ENCODE results near the gene TMIGD2.

DNA sequence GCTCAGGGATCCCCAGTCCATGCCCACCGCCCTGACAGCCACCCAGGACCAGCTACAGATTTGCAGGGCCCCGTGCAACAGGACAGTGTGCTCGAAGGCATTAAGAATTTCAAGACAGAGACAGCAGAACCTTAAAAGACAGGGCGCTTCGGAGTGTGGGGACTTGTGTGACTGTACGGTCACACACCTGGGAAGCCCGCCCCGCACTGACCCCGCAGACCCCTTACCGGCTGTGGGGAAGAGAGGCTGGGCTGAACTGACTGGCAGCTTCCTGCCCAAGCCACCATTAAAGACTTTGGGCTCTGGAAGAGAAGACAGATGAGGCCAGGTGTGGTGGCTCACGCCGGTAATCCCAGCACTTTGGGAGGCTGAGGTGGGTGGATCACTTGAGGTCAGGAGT is 22.0 kb upstream of the TMIGD2 start:
- TF ChIP-seq, protein P1, sequence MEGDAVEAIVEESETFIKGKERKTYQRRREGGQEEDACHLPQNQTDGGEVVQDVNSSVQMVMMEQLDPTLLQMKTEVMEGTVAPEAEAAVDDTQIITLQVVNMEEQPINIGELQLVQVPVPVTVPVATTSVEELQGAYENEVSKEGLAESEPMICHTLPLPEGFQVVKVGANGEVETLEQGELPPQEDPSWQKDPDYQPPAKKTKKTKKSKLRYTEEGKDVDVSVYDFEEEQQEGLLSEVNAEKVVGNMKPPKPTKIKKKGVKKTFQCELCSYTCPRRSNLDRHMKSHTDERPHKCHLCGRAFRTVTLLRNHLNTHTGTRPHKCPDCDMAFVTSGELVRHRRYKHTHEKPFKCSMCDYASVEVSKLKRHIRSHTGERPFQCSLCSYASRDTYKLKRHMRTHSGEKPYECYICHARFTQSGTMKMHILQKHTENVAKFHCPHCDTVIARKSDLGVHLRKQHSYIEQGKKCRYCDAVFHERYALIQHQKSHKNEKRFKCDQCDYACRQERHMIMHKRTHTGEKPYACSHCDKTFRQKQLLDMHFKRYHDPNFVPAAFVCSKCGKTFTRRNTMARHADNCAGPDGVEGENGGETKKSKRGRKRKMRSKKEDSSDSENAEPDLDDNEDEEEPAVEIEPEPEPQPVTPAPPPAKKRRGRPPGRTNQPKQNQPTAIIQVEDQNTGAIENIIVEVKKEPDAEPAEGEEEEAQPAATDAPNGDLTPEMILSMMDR (IDR thresholded peaks at IDR 0.05; ENCODE audit: poor library complexity, severe bottlenecking), result no peak
- TF ChIP-seq TAF1 (IDR thresholded peaks at IDR 0.05; ENCODE audit: low read depth) (no peak), POLR2AphosphoS5 (IDR thresholded peaks at IDR 0.05) (no peak), RAD21 (conservative IDR thresholded peaks at IDR 0.05) (no peak), EZH2 (IDR thresholded peaks at IDR 0.05; ENCODE audit: borderline replicate concordance, insufficient read depth, low read length, poor library complexity, severe bottlenecking) (no peak), EP300 (conservative IDR thresholded peaks at IDR 0.05; ENCODE audit: poor library complexity, severe bottlenecking) (no peak)
